Smooth muscle cell of the brain vasculature (primary cell): ENCODE data around the gene CTU1.

Source experiments
- DNase-seq: peaks from one replicate; pipeline ENCODE4 v3.0.0-alpha.2; 2012; ENCODE audit warnings: low read depth, low spot score

CTU1 gene

DNA sequence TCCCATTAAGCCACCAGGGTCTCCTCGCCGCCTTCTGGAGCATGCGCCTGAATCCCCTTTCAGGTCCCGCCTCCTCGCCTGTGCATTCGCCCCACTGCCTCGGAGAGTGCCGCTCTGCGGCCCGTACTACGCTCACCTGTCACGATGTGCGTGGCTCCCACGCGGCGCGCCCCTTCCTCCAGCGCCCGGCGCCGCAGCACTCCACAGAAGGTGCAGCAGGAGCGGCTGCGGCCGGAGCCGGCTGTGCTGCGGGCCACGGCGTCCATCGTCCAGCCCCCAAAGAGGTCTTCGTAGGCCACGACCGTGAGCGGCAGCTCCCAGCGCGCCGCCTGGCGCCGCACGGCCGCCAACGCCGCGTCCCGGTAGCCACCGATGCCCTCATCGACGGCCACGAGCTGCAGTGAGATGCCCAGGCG, 4.3 kb downstream of the CTU1 start:
- DNase-seq = no peak

DNA sequence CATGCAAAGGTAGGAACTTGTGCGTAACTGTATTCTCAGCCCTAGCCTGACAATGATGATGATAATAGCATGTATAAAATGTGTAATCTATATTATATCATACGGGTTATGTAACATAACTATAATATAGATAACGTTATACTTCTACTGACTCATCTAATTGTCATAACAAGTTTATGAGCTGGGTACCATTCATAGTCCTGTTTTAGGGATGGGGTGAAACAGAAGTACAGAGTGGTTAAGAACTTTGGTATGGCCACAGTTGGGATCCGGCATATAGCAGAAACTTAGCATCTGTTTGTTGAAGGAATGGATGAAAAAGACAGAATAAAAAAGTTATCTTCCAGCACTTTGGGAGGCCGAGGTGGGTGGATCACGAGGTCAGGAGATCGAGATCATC, 5.2 kb downstream of the CTU1 start:
- DNase-seq = no peak

DNA sequence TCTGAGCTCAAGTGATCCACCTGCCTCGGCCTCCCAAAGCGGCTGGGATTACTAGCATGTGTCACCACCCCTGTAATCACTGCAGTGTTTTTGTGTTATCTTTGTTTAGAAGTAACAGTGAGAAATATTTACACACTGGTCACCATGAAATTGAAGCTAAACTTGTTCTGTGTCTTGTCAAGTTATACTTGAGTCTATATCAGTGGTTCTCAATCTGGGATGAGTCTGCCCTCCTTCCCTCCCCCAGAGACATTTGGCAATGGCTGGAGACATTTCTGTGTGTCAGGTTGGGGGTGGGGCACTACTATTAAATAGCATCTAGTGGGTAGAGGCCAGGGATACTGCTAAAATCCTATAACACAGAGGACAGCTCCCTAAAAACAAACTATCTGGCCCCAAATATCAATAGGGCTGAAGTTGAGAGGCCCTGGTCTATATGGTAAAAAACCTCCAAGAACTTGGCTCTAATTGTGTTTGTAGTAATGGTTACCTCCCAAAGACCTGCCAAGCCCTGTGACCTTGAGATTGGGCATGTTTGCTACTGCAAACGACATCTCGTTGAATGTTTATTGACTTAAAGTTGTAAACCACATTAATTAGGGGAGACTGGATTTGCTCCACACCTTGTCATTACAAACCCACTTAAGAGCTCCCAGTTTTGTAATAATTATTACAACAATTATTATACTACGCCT, 6.9 kb downstream of the CTU1 start:
- no peak for DNase-seq

DNA sequence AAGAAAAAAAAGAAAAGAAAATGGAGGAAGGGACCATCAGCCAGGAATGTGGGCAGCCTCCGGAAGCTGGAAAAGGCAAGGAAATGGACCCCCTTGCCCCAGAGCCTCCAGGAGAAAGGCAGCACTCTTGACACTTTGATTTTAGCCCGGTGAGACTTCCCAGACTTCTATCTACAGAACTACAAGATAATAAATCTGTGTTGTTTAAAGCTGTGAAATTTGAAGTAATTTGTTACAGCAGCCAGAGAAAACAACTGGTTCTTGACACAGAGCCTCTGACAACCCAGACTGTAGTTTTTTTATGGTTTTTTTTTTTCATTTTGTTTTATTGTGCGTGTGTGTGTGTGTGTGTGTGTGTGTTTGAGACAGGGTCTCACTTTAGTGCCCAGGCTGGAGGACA, 7.6 kb downstream of the CTU1 start:
- no peak for DNase-seq

DNA sequence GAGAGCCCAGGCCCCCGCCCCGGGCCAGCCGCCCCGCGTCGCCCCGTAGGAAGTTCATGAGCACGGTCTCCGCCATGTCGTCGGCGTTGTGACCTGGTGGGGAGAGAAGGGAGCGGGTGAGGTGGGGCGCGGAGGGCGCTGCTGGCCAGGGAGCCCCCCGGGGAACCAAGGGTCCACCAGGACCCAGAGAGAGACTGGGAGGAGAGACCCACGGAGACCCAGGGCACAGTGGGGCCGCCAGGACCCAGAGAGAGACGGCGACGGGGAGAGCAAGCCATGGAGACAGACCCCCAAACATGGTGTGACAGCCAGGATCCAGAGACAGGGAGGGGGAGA, 9.2 kb downstream of the CTU1 start:
- no peak for DNase-seq

DNA sequence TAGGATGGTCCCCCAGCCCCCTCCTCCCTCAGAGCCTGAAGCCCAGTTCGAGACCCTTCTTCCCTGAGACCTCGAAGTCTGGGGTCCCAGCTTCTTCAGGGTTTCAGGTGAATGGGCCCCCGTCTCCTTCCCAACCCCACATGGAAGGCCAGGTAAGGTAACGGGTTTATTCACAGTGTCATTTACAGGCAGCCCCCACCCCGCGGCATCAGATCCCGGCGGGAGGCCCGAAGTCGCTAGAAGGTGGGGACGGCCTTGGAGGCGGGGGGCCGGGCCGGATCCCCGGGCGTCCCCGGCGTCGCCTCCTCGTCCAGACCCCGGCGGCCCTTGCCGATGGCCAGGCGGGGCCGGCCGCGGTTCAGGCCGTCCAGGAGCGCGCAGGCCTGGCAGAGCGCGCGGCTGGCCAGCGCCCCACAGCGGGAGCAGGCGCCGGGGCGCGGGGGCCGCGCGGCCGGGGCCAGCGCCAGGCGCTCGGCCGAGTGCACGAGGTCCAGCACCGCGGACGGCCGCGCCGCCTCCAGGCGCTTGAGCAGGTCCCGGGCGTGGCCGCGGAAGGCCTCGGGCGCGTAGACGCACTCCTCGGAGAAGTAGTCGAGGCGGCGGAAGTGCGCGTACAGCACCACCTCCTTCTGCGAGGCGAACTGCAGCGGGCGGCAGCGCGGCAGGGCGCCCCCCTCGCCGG, 9.7 kb downstream of the CTU1 start:
- no peak for DNase-seq

DNA sequence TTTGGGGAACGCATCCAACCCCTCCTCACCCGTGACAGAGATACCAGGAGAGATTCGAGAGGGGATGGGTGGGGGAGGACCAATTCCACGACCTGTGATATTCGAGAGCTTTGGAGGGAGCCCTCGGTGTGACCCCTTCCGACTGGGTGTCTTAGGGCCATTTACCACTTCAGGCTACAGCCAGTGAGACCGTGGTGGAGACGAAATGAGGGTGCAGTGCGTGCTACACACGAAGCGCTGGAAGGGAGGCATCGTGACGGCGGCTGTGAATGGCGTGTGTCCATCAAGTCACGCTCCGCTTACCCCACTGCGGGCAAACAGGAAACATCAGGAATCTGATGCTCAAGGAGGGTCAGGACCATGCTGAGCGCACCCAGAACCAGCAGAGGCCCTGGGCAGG, 10.4 kb downstream of the CTU1 start:
- DNase-seq = no peak

DNA sequence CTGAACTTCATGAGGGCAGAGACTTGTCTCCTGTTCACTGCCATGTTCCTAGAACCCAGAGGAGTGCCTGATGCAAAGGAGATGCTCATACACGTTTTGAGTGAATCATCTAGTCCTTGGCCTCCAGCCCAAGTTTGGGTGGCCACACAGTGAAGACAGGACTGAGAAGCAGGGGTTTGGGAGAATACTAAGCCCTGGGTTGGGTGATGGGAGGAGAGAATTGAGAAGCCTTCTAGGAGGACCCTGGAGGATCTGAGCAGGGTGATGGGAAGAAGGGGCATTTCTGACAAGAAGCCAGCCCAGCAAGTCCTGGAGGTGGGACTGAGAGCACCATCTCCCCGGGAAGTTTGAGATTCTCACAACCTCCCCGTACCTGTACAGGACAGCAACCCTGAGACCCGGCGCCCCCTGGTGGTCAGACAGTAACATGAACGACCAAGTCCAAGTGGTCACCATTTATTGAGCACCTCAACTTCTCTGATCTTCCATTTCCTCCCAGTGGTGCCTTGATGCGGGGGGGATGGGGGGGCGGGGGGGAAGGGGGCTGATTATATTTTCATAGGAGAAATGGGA, 11.0 kb downstream of the CTU1 start:
- DNase-seq = no peak

DNA sequence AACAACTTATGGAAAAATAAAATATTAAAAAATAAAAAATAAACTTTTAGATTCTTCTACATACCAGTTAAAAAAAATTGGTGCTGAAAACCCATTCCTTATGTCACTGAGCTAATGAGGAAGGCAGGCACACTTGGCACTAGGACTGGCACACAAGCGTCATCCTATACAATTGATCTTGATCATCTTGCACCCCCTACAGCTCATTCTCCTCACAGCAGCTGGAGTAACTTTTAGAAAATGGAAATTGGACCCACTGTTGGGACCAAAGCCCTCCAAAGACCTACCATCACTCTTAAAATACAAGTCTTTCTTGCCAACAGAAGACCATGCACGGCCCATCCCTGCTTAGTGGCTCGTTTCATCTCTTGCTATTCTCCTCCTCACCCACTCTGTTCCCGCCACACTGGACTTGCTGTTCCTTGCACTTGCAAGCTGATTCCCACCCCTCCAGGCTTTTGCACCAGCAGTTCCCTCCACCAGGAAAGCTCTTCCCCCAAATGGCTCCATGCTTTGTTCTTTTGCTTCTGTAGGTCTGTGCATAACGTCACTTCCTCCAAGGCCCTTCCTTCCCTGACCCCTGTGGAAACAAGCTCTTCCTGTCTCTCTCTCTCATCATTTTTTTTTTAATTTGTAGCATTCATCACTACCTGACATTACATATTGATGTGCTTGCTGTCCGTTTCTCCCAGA, 11.6 kb downstream of the CTU1 start:
- DNase-seq = no peak

DNA sequence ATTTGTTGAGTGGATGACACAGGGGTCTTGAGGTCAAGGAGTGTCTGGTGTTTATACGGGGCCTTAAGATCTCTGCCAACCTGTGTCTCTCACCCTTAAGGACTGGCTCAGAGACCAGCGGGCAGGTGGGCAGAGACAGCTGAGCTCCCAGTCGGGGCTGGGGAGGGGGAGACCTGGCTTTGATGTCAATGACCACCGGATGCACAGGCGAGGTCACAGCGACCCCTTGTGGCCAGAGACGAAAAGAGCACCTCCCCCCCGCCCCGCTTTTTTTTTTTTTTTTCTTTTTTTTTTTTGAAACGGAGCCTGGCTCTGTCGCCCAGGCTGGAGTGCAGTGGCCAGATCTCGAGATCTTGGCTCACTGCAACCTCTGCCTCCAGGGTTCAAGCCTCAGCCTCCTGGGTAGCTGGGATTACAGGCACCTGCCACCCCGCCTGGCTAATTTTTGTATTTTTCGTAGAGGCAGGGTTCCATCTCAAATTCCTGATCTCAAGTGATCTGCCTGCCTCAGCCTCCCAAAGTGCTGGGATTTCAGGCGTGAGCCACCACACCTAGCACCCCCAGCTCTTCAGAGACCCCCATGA, 13.4 kb downstream of the CTU1 start:
- no peak for DNase-seq

DNA sequence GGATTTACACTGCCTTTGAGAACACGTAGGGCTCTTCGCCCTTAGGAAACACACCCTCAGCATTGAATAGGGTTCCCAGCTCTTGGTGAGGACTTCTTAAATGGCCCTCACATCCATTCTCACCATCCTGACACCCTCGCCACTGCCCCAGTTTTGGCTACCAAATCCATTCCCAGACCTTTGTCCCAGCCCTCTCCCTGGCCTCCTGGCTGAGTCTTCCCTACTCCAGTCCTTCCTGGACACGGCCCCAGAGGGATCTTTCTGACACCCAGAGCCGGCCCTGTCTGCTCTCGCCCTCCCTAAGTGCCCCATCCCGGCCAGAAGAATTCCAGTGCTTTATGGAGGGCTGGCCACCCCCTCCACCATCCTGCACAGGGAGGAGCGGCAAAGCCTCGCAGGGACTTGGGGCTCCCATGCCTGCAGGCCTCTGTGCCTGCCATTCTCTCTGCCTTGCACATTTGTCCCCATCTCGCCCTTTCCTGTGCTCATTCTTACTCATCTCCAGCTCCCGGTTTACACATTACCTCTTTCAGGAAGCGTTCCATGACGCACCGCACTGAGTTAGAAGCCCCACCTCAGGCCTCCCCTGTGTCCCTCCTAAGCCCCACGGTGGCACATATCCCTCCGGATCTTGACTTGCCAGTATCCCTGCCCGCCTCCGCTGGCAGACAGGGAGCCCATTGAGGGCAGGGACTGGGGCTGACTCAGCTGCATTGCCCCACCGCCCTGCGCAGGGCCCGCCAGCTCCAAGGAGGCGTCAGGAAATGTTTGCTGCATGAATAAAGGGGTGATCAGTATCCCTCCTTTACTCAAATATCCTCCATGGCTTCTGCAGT, 14.5 kb downstream of the CTU1 start:
- DNase-seq = no peak

DNA sequence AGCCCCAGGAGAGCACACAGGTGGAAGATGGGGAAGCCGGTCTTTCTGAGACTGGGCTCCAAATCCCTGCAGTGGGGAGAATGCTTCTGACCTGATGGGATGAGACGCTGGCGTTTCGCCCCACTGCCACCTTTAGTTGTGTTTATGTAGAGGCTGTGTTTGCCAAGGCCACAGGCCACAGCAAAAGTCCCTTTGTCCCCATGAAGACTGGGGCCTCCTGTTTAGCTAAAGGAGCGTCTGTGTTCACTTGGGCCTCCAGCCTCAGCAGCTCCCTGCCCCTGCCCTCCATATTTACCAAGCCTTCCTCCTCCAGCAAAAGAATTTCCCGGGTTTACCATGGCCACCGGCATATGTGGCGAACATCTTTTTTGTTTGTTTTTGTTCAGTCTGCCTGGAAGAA, 15.1 kb downstream of the CTU1 start:
- DNase-seq = no peak

DNA sequence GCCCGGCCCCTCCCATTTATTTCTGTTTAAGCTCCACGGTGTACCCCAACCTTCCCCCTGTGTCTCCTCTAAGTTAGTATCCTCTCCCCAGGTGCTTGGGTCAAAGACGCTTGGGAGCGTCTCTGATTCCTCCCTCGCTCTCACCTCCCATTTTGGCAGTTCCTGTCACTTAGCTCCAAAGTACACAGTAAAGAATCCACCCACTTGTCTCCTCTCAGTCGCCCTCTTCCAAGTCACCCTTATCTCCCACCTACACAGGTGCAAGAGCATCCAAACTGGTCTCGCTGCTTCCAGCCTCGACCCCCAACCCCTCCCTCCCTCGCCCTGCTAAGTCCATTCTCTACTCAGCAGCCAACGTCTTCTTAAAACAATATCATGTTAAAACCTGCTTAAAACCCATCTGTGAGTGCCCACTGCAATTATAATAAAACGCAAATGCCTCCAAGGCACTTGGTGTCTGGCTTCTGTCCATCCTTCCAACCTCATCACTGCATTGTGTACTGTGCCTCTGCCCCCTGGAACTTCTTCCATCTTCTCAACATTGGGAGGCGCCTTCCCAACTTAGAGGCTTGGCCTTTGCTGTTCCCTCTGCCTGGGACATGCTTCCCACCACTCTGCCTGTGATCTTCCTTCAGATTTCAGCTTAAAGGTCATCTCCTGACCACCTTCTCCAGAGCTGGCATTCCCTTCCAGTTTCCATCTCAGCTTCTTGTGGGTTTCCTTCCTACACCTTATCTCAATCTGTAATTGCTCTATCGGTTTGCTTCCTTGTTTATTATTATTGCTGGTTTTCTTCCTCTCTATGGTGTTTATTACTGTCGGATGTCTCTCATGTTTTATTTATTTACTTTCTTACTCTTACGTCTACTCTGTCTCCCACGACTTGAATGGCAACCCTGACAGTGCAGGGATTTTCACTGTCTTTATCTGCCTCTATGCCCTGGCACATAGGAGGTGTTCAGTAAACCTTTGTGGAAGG, 16.0 kb downstream of the CTU1 start:
- DNase-seq = no peak

DNA sequence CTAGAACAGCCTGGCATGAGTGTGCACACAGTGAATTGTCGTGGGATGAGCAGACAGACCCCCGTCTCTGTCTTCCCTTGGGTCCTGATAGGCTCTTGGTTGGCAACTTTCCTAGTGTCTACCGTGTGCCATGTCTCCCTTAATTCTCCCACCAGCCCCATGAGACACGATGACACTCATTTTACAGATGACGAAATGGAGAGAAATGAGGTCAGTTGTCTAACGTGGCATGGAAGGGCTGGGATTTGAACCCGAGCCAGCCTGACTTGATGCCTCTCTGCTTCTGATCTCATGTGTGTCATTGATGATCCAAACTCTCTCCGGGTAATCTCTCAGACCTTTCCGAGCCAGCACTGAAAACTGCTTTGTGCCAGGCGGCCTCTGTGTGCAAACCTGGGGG, 17.1 kb downstream of the CTU1 start:
- no peak for DNase-seq

DNA sequence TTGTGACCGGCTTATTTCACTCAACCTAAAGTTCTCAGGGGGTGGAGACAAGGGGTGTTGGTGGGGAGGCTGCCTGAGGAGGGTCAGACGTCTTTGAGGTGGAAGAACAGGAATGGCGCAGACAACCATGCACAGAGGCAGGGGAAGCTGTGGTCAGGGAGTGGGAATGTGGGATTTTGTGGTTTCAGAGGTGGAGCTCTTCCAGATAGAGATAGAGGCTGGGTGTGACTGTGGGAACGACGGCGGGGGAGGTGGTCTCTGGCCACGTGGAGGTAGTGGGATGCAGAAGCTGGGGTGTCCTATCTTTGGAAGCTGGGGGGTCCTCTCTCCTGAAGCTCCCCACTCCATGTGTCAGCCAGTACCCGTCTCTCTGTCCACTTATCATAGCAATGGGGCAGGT, 17.7 kb downstream of the CTU1 start:
- no peak for DNase-seq

DNA sequence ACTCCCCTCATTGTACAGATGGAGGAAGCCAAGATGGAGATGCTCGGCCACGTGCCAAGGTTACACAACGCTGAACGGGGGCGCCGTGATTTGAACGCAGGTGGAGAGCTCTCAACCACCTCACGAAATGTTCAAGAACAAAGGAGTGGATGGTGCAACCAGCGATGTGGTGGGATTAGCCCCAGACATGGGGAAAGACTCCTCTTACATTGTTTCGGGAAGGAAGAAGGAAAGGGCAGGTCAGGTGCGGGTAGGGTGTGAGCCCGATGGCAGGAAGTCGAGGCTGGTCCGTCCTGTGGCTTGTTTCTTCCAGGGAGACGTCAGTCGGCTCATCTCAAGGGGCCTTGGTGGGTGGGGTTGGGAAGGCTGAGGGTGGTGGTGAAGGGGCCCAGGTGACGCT, 18.4 kb downstream of the CTU1 start:
- DNase-seq = no peak

DNA sequence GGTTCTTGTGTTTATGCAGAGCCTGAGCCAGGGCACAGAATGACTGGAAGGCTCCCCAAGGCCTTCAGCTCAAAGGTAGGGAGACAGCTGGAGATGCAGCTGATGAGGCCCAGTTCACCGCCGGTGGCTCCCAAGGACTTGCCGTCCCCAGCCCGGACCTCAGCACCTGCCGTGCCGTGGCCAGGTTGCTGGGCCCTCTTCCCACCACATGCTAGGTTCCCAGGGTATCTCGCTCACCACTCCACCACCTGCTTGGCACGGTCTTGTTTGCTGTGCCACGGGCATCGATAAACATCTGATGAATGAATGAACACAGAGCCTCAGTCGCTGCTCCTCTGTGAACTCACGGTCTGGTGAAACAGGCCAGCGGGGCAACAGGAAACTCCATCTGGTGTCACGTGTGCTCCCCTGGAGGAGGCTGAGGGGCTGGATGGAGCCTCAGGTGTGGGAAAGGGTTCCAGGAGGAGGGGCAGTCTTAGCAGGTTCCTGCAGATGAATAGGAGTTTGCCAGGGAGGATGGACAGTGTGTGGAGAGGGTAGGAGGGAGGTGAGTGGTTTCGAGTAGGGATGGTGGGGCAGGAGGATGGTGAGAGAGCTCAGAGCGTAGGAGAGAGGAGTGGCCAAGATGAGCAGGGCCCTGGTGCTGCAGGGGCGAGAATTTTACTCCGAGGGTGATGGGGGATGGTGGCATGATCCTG, 21.9 kb downstream of the CTU1 start:
- no peak for DNase-seq

DNA sequence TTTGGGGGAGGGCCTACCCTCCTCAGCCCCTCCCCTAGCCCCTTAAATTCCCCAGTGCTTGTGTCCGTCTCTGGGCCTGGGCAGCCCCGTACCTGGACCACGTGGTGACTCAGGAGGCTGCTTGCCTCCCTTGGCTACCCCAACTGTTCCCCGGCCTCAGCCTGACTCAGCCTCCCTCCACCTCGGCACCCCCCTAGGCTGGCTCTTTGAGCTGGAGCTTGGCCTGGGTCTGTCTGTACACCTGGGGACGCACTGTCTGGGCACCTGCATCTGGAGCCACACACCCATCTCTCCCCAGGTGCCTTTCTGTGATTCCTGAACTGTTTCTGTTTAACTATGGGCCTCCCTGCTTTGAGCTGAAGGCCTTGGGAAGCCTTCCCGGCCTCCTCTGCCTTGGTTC, 23.7 kb downstream of the CTU1 start:
- no peak for DNase-seq

DNA sequence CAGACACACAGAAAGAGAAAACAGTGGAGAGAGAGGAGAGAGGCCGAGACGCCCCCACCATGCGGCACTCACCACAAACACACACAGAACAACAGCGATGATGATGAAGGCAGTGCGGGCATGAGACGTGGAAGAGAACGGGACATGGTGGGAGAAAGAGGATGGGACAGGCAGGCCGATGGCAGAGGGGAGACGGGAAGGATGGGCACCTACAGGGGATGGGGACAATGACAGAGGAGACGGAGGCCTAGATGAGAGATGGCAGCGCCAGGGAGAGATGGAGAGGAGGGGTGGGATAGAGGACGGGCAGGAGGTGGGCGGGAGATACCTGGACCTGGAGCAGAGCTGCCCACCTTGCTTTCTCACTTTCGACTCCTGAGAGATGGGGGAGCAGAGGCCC, 24.4 kb downstream of the CTU1 start:
- DNase-seq = no peak

DNA sequence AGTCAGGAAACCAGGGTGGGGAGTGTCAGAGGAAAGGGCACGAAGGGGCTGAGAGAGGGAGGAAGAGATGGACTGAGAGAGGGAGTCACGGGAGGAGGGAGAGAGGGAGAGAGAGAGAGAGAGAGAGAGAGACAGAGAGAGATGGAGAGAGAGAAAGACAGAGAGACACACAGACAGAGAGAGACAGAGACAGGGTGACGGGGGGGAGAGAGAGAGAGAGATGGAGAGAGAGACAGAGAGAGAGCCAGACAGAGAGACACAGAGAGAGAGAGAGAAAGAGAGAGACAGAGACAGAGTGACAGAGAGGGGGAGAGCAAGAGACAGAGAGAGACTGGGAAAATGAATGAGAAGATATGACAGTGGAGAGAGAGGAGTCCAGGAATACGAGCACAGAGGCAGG, 25.0 kb downstream of the CTU1 start:
- no peak for DNase-seq
